ENCODE measurements around the gene IL1RL2.

The IL1RL2 gene

GRCh38 chr2:102158011-102158755 lies 28.6 kb upstream of the IL1RL2 start:
- DNase-seq (ENCODE audit: low spot score): no peak

DNA sequence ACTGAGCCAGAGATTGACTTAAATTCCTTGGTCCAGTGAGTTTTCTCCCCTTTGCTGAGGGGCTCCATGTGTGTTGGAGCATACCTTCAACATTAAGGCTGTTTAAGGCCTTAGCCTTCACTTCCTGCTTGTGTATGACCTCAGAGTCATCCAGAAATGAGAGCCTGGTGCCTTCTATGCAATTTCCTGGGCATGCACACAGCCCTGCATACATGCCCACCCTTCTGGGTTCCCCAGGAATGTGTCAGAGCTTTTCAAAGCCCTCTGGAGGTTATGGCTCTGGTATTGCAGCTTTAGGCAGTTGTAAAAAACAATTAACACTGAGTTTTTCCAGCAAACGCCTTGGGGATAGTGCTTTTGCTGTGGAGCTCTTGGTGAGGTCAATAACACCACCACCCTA lies 27.5 kb upstream of the IL1RL2 start:
- DNase-seq (ENCODE audit: low spot score): no peak

- peak; percentile 66 for DNase-seq (ENCODE audit: low spot score)
Measured at GRCh38 chr2:102166189-102166845, 20.5 kb upstream of the IL1RL2 start.

DNA sequence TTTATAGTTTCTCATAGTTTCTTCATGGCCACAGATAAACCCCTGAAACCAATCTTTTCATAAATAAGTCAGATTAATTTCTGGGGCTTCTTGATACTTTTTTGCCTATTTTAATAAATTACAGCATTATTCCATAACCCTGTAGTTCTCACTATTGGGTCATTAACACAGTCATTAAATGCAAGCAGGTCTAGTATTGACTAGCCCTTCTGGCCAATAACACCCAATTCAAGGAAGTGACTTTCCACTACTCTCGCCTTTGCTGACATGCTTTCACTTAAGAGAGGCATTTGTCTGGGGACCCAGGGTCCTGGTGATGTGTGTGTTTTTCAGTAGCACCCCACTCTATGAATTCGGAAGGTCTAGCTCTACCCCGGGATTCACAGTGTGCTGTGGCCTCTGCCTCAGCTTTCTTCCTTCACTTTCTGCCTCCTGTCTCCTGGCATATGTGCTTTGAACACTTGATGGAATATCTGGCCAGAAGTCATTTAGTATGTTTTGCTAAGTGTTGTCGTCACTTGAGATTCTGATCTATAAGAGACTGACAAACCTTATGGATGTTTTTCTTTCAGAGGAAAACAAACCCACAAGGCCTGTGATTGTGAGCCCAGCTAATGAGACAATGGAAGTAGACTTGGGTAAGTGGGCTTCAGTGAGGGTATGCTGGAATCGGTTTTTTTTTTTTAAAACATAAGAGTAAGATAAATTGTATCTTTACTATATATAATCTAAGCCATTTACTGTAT lies 18.6 kb upstream of the IL1RL2 start:
- DNase-seq (ENCODE audit: low spot score): no peak

DNA sequence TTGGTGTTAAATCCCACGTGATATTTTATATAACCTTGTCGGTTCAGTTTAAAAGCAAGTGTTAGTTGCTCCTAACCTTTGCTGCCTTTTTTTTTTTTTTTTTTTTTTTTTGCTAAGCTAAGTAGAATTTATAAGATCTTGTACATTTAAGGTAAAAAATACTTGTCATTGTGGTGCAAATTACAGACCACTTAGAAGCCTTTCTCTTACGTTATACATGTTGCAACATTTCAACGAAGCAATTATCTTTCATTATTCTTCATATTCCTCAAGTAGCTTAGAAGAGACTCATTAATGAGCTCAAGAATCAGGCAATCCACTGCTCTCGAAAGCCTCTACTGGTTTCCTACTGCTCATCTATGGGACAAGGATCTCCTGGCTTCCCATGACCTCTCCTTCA lies 14.9 kb upstream of the IL1RL2 start:
- DNase-seq (ENCODE audit: low spot score): no peak

DNA sequence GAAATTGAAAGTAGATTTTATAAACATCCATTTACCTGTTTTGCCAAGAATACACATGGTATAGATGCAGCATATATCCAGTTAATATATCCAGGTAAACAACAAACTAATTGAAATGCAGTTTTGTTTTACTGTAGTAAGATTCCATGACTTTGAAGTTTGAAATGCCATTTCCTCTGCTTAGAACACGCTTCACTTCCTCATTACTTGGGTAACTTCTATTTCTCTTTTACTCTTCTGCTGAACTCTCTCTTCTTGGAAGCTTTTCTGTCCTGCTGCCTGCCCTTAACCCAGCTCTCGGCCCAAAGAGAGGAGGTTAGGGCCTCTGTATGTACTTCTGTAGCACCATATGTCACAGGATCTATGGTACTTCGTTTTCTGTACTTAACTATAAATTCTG lies 14.1 kb upstream of the IL1RL2 start:
- no peak for DNase-seq (ENCODE audit: low spot score)

DNA sequence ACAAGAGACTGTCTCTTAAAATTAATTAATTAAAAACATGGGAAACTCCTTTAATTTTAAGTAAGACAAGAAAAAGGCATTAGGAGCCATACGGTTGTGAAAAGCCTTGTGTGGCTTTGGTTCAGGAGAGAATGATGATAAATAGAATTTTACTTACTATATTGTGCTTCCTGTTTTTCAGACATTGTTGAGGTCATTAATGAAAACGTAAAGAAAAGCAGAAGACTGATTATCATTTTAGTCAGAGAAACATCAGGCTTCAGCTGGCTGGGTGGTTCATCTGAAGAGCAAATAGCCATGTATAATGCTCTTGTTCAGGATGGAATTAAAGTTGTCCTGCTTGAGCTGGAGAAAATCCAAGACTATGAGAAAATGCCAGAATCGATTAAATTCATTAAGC lies 10.7 kb upstream of the IL1RL2 start:
- no peak for DNase-seq (ENCODE audit: low spot score)

DNA sequence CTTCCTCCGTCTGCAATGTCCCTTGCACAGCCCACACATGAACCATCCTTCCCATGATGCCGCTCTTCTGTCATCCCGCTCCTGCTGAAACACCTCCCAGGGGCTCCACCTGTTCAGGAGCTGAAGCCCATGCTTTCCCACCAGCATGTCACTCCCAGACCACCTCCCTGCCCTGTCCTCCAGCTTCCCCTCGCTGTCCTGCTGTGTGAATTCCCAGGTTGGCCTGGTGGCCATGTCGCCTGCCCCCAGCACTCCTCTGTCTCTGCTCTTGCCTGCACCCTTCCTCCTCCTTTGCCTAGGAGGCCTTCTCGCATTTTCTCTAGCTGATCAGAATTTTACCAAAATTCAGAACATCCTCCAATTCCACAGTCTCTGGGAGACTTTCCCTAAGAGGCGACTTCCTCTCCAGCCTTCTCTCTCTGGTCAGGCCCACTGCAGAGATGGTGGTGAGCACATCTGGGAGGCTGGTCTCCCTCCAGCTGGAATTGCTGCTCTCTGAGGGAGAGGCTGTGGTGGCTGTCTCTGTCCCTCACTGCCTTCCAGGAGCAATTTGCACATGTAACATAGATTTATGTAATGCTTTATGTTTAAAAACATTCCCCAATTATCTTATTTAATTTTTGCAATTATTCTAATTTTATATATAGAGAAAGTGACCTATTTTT lies 8.9 kb upstream of the IL1RL2 start:
- no peak for DNase-seq (ENCODE audit: low spot score)

GRCh38 chr2:102179061-102179460 lies 7.8 kb upstream of the IL1RL2 start:
- no peak for DNase-seq (ENCODE audit: low spot score)

- DNase-seq (ENCODE audit: low spot score): no peak
Measured at GRCh38 chr2:102179788-102180686, 6.8 kb upstream of the IL1RL2 start.

DNA sequence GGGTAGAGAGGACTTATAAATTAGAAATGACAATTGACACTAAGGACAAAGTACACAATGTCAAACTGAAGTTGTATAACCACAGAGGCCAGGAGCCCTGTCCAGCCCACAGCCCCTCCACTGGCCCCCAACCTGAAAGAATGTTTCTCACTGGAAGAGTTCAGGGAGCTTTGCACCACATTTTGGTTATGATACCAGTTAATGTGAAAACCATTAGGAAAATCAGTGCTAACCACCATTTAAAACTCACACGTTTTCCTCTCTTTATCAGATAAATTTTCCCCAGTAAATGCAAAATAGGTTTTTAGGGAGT lies 6.2 kb upstream of the IL1RL2 start:
- DNase-seq (ENCODE audit: low spot score): no peak

- DNase-seq (ENCODE audit: low spot score): no peak
Measured at GRCh38 chr2:102181376-102181775, 5.4 kb upstream of the IL1RL2 start.

DNA sequence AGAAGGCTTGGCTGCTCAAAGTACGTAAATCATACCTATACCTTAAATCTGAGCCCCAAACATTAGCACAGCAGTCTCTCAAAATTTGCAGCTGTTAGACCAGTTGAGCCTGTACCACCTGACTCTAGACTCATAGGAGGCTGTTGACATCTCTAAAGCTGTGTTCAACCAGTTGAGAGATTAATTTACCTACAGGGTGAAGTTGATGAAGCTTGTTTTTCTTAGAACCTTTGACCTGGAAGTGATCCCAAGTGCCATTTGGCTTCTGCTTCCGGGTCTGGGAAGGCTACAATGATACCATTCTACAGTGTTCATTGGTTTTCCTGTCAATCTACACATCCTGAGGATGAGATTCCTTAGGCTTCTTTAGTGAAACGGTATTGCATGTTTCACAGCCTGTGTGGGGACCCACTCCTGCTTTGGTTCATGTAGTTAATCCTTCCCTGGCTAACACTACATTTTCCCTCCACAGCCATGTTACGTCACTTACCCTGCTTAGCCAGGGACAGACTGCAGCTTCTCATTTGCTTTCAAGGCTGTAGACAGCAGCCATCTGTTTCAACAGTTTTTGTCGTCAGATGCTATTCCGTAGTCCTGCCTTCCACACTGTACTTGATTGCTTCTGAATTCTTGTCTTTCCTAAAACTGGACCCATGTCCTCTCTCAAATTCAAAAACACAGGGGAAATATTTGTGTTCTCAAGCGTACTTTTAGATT lies 4.7 kb upstream of the IL1RL2 start:
- peak; percentile 17 for DNase-seq (ENCODE audit: low spot score)

DNA sequence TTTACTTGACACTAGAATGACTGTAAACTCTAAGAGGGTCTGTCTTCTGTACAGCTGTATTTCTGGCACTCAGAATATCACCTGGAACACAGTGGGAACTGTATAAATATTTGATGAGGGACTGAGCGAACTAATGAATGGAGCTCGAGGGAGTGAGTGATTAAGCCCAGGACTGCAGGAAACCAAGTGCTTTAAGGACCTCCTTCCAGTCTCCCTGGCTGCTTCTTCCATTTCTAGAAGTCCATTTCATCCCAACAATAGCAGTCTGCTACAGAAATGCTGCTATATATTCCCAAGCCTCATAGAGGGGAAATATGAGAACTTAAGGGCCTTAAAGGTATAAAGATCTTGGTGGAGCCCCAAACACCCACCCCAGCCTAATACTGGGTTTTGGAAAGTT lies 2.8 kb upstream of the IL1RL2 start:
- DNase-seq (ENCODE audit: low spot score): no peak

- no peak for DNase-seq (ENCODE audit: low spot score)
Measured at GRCh38 chr2:102184568-102184967, 2.3 kb upstream of the IL1RL2 start.

DNA sequence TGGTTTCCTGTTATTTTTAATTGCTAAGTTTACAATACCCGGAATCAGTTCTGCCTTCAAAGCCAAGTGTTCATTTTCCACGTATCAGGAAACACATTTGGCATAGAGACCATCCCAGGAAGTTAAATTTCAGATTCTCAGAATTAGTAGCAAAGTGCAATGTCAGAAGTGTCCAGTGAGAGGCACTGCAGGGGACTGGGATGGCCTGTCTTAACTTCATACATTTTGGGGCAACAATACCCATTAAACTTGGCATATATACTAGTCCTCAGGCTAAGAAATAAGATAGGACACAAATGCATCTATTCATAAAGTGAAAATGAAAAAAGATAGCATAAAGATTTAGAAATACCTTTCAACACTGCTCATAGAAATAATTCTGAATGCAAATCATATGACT lies 1.5 kb upstream of the IL1RL2 start:
- DNase-seq (ENCODE audit: low spot score): peak; percentile 40

DNA sequence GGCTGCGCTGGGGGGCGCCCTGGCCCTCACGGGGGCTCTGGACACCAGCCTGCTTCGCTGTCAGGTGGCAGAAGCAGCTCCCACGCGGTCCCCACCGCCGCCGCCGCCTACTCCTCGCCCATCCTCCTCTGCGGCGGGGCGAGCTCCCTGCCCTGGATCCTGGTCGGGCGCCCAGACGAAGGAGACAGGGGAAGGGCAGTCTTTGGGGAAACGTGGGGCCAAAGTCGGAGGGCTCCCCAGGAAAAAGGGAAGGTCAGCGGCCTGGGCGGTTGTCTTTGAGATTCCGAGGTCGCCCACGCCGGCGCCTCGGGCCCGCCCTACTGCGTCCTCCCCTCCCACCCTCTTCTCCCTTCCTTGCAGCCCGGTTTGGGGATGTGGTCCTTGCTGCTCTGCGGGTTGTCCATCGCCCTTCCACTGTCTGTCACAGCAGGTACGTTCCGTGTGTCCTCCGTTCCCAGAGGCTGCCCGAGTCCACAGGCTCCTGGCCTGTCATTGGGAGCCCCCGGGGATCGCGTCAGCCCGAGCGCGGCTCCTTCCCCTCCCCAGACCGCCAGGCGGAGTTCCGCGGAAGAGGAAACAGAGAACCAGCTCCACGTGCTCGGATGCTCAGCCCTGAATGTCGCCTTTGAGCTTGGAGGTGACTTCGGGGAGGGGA lies 800 bp downstream of the IL1RL2 start:
- DNase-seq (ENCODE audit: low spot score): peak; percentile 84

- no peak for DNase-seq (ENCODE audit: low spot score)
Measured at GRCh38 chr2:102190430-102191107, 3.7 kb downstream of the IL1RL2 start.

DNA sequence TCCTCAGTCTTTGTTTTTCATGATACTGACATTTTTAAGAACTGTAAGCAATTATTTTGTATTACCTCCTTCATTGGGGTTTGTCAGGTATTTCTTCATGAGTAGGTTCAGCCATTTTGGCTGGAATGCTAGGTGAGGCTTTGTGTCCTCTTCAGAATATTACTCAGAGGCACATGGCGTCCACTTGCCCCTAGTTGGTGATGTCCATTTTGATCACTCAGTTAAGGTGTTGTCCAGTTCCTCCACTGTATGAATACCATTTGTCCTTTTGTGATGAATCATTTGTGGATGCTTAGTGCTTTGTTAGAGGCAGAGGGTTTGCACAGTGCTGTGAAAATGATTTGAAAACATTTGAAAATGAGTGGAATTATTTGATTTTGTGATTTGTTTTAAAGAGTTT lies 4.7 kb downstream of the IL1RL2 start:
- no peak for DNase-seq (ENCODE audit: low spot score)

GRCh38 chr2:102193074-102193473 lies 6.3 kb downstream of the IL1RL2 start:
- no peak for DNase-seq (ENCODE audit: low spot score)

Measured in AG20443 (cell line).